ENCODE measurements around the gene GFRA4. TPM values are rescaled to one million over a fixed set of nuclear protein-coding genes. Genes with fewer than 3 reads are reported as not detected.

Gene GFRA4
- total and polyA plus RNA-seq, 7 experiments from 2014 or later, result not detected

- no peaks in the 10 kb centered on the region for H3K27me3 Mint-ChIP-seq
- H3K4me3 ChIP-seq (ENCODE audit: low read length), result no peak overlapping the region
- H3K4me1 ChIP-seq (ENCODE audit: control insufficient read depth in 2 of 2, insufficient read depth in 2 of 2, low read length in 2 of 2), result no peaks in the 10 kb centered on the region
- POLR2A ChIA-PET, result no interaction called here
- H3K4me1 Mint-ChIP-seq, result peaks cover 0 to 3% (median 0%) of the 10 kb centered on the region in 7 donors
- CTCF ChIA-PET, result no interaction called here
- no peak overlapping the region for H3K4me3 Mint-ChIP-seq
- DNase-seq (no peak), ATAC-seq (no peak)
- no peaks in the 10 kb centered on the region for H3K36me3 Mint-ChIP-seq
- no peak overlapping the region for H3K27ac Mint-ChIP-seq
- no peak overlapping the region for H3K27ac ChIP-seq (ENCODE audit: low read depth, low read length)
- H3K27me3 ChIP-seq (ENCODE audit: control insufficient read depth in 2 of 2, insufficient read depth in 2 of 2, low read length in 2 of 2), result no peaks in the 10 kb centered on the region
- no peaks in the 10 kb centered on the region for H3K36me3 ChIP-seq (ENCODE audit: control insufficient read depth in 2 of 3, insufficient read depth in 3 of 3, low read length in 3 of 3)
- no peaks in the 10 kb centered on the region for H3K9me3 ChIP-seq (ENCODE audit: control insufficient read depth in 2 of 3, low read length in 3 of 3)
- no peaks in the 10 kb centered on the region for H3K9me3 Mint-ChIP-seq
- intact Hi-C loops (cut with micrococcal nuclease), result no loop called here
These were observed 30.2 kb upstream of the GFRA4 start for GRCh38 chr20:3693376-3693775.

GRCh38 chr20:3692706-3693294 lies 29.6 kb upstream of the GFRA4 start:
- no peak for ATAC-seq
- intact Hi-C loops (cut with micrococcal nuclease), result no loop called here

GRCh38 chr20:3691897-3692296 lies 28.7 kb upstream of the GFRA4 start:
- intact Hi-C loops (cut with micrococcal nuclease), result no loop called here
- ChIA-PET POLR2A (no interaction called here), CTCF (interaction anchor here (0.5 kb wide), 1 partner anchor 14 kb away, joined by 3 read pairs; no protein-coding TSS in a partner anchor)
- DNase-seq (no peak), ATAC-seq (no peak)
- Mint-ChIP-seq H3K4me3 (no peak overlapping the region), H3K27ac (no peak overlapping the region), H3K4me1 (peaks cover 0 to 3% (median 0%) of the 10 kb centered on the region in 7 donors), H3K9me3 (no peaks in the 10 kb centered on the region), H3K36me3 (no peaks in the 10 kb centered on the region), H3K27me3 (peaks cover 0 to 3% (median 0%) of the 10 kb centered on the region in 5 donors)
- no peak overlapping the region for H3K27ac ChIP-seq (ENCODE audit: low read depth, low read length)
- no peaks in the 10 kb centered on the region for H3K36me3 ChIP-seq (ENCODE audit: control insufficient read depth in 2 of 3, insufficient read depth in 3 of 3, low read length in 3 of 3)
- no peaks in the 10 kb centered on the region for H3K9me3 ChIP-seq (ENCODE audit: control insufficient read depth in 2 of 3, low read length in 3 of 3)
- H3K27me3 ChIP-seq (ENCODE audit: control insufficient read depth in 2 of 2, insufficient read depth in 2 of 2, low read length in 2 of 2), result no peaks in the 10 kb centered on the region
- no peak overlapping the region for H3K4me3 ChIP-seq (ENCODE audit: low read length)
- H3K4me1 ChIP-seq (ENCODE audit: control insufficient read depth in 2 of 2, insufficient read depth in 2 of 2, low read length in 2 of 2), result no peaks in the 10 kb centered on the region

More at GRCh38 chr20:3692706-3693294, 29.6 kb upstream of the GFRA4 start:
- Histone ChIP-seq H3K4me3 (ENCODE audit: low read length) (no peak overlapping the region), H3K27ac (ENCODE audit: low read depth, low read length) (no peak overlapping the region), H3K36me3 (ENCODE audit: control insufficient read depth in 2 of 3, insufficient read depth in 3 of 3, low read length in 3 of 3) (no peaks in the 10 kb centered on the region), H3K4me1 (ENCODE audit: control insufficient read depth in 2 of 2, insufficient read depth in 2 of 2, low read length in 2 of 2) (no peaks in the 10 kb centered on the region), H3K27me3 (ENCODE audit: control insufficient read depth in 2 of 2, insufficient read depth in 2 of 2, low read length in 2 of 2) (no peaks in the 10 kb centered on the region), H3K9me3 (ENCODE audit: control insufficient read depth in 2 of 3, low read length in 3 of 3) (no peaks in the 10 kb centered on the region)
- Mint-ChIP-seq H3K36me3 (no peaks in the 10 kb centered on the region), H3K4me1 (peaks cover 0 to 3% (median 0%) of the 10 kb centered on the region in 7 donors), H3K27ac (no peak overlapping the region), H3K4me3 (no peak overlapping the region), H3K9me3 (no peaks in the 10 kb centered on the region), H3K27me3 (no peaks in the 10 kb centered on the region)
- CTCF ChIA-PET, result no interaction called here
- POLR2A ChIA-PET, result no interaction called here
- no peak for DNase-seq

GRCh38 chr20:3691306-3691705 lies 28.1 kb upstream of the GFRA4 start:
- ATAC-seq (no peak), DNase-seq (no peak)
- peaks cover 0 to 3% (median 0%) of the 10 kb centered on the region in 7 donors for H3K4me1 Mint-ChIP-seq
- no peaks in the 10 kb centered on the region for H3K9me3 ChIP-seq (ENCODE audit: control insufficient read depth in 2 of 3, low read length in 3 of 3)
- H3K27ac Mint-ChIP-seq, result no peak overlapping the region
- no peak overlapping the region for H3K4me3 ChIP-seq (ENCODE audit: low read length)
- H3K4me1 ChIP-seq (ENCODE audit: control insufficient read depth in 2 of 2, insufficient read depth in 2 of 2, low read length in 2 of 2), result no peaks in the 10 kb centered on the region
- no peak overlapping the region for H3K4me3 Mint-ChIP-seq
- no peaks in the 10 kb centered on the region for H3K27me3 ChIP-seq (ENCODE audit: control insufficient read depth in 2 of 2, insufficient read depth in 2 of 2, low read length in 2 of 2)
- H3K27ac ChIP-seq (ENCODE audit: low read depth, low read length), result no peak overlapping the region
- no peaks in the 10 kb centered on the region for H3K9me3 Mint-ChIP-seq
- ChIA-PET POLR2A (no interaction called here), CTCF (no interaction called here)
- H3K36me3 Mint-ChIP-seq, result no peaks in the 10 kb centered on the region
- no peaks in the 10 kb centered on the region for H3K36me3 ChIP-seq (ENCODE audit: control insufficient read depth in 2 of 3, insufficient read depth in 3 of 3, low read length in 3 of 3)
- H3K27me3 Mint-ChIP-seq, result peaks cover 0 to 6% (median 4%) of the 10 kb centered on the region in 5 donors
- intact Hi-C loops (cut with micrococcal nuclease), result no loop called here

GRCh38 chr20:3690413-3690812 lies 27.2 kb upstream of the GFRA4 start:
- Histone ChIP-seq H3K4me1 (ENCODE audit: control insufficient read depth in 2 of 2, insufficient read depth in 2 of 2, low read length in 2 of 2) (no peaks in the 10 kb centered on the region), H3K36me3 (ENCODE audit: control insufficient read depth in 2 of 3, insufficient read depth in 3 of 3, low read length in 3 of 3) (no peaks in the 10 kb centered on the region), H3K9me3 (ENCODE audit: control insufficient read depth in 2 of 3, low read length in 3 of 3) (no peaks in the 10 kb centered on the region), H3K4me3 (ENCODE audit: low read length) (no peak overlapping the region), H3K27ac (ENCODE audit: low read depth, low read length) (no peak overlapping the region), H3K27me3 (ENCODE audit: control insufficient read depth in 2 of 2, insufficient read depth in 2 of 2, low read length in 2 of 2) (no peaks in the 10 kb centered on the region)
- Mint-ChIP-seq H3K27ac (no peak overlapping the region), H3K36me3 (no peaks in the 10 kb centered on the region), H3K9me3 (no peaks in the 10 kb centered on the region), H3K4me1 (peaks cover 0 to 3% (median 0%) of the 10 kb centered on the region in 7 donors), H3K4me3 (no peak overlapping the region), H3K27me3 (peaks cover 0 to 15% (median 10%) of the 10 kb centered on the region in 5 donors)
- ChIA-PET CTCF (no interaction called here), POLR2A (no interaction called here)
- ATAC-seq (no peak), DNase-seq (no peak)
- intact Hi-C loops (cut with micrococcal nuclease), result no loop called here

- POLR2A ChIA-PET, result no interaction called here
These were observed 26.8 kb upstream of the GFRA4 start for GRCh38 chr20:3689978-3690377.

GRCh38 chr20:3687655-3688054 lies 24.5 kb upstream of the GFRA4 start:
- ChIA-PET CTCF (no interaction called here), POLR2A (no interaction called here)
- Mint-ChIP-seq H3K9me3 (no peaks in the 10 kb centered on the region), H3K27ac (peak overlapping the region in 1 of 9 donors; percentile 3), H3K36me3 (no peaks in the 10 kb centered on the region), H3K4me3 (no peak overlapping the region), H3K27me3 (peaks cover 13 to 35% (median 30%) of the 10 kb centered on the region in 5 donors), H3K4me1 (peaks cover 0 to 3% (median 0%) of the 10 kb centered on the region in 7 donors)
- Histone ChIP-seq H3K9me3 (ENCODE audit: control insufficient read depth in 2 of 3, low read length in 3 of 3) (no peaks in the 10 kb centered on the region), H3K4me1 (ENCODE audit: control insufficient read depth in 2 of 2, insufficient read depth in 2 of 2, low read length in 2 of 2) (no peaks in the 10 kb centered on the region), H3K36me3 (ENCODE audit: control insufficient read depth in 2 of 3, insufficient read depth in 3 of 3, low read length in 3 of 3) (no peaks in the 10 kb centered on the region), H3K27ac (ENCODE audit: low read depth, low read length) (no peak overlapping the region), H3K4me3 (ENCODE audit: low read length) (no peak overlapping the region), H3K27me3 (ENCODE audit: control insufficient read depth in 2 of 2, insufficient read depth in 2 of 2, low read length in 2 of 2) (no peaks in the 10 kb centered on the region)
- no peak for ATAC-seq
- no peak for DNase-seq
- intact Hi-C loops (cut with micrococcal nuclease), result no loop called here

More at GRCh38 chr20:3689978-3690377, 26.8 kb upstream of the GFRA4 start:
- no peaks in the 10 kb centered on the region for H3K36me3 ChIP-seq (ENCODE audit: control insufficient read depth in 2 of 3, insufficient read depth in 3 of 3, low read length in 3 of 3)
- DNase-seq (no peak), ATAC-seq (no peak)
- H3K27ac Mint-ChIP-seq, result no peak overlapping the region
- no peaks in the 10 kb centered on the region for H3K9me3 Mint-ChIP-seq
- CTCF ChIA-PET, result no interaction called here
- no peaks in the 10 kb centered on the region for H3K9me3 ChIP-seq (ENCODE audit: control insufficient read depth in 2 of 3, low read length in 3 of 3)
- no peaks in the 10 kb centered on the region for H3K27me3 ChIP-seq (ENCODE audit: control insufficient read depth in 2 of 2, insufficient read depth in 2 of 2, low read length in 2 of 2)
- H3K4me3 ChIP-seq (ENCODE audit: low read length), result no peak overlapping the region
- no peak overlapping the region for H3K4me3 Mint-ChIP-seq
- H3K4me1 ChIP-seq (ENCODE audit: control insufficient read depth in 2 of 2, insufficient read depth in 2 of 2, low read length in 2 of 2), result no peaks in the 10 kb centered on the region
- H3K36me3 Mint-ChIP-seq, result no peaks in the 10 kb centered on the region
- intact Hi-C loops (cut with micrococcal nuclease), result no loop called here
- no peak overlapping the region for H3K27ac ChIP-seq (ENCODE audit: low read depth, low read length)
- peaks cover 0 to 18% (median 13%) of the 10 kb centered on the region in 5 donors for H3K27me3 Mint-ChIP-seq
- H3K4me1 Mint-ChIP-seq, result peaks cover 0 to 3% (median 0%) of the 10 kb centered on the region in 7 donors
